Progenitor cell of endocrine pancreas (in vitro differentiated cells): Measurements from ENCODE around the gene HOXD12. TPM values are rescaled to one million over a fixed set of nuclear protein-coding genes. Genes with fewer than 3 reads are reported as not detected.
A peak's percentile ranks its signal among the peaks of the same experiment; 100 is the strongest.

Experiments used
- DNase-seq: peaks from one replicate; pipeline ENCODE4 v3.0.0; 2021; ENCODE audit warnings: low spot score; ENCODE audit not compliant: unreplicated experiment
- H3K27ac Mint-ChIP-seq: 2 replicates; pipeline ENCODE4 v1.8.0; 2021; ENCODE audit warnings: mild to moderate bottlenecking, moderate library complexity, mixed read lengths
- H3K27me3 Mint-ChIP-seq: 2 replicates; pipeline ENCODE4 v1.8.0; 2021; ENCODE audit warnings: mixed read lengths
- H3K36me3 Mint-ChIP-seq: 2 replicates; pipeline ENCODE4 v1.8.0; 2022; ENCODE audit warnings: mixed read lengths; ENCODE audit not compliant: insufficient read depth
- H3K4me1 Mint-ChIP-seq: 2 replicates; pipeline ENCODE4 v1.8.0; 2021; ENCODE audit warnings: low read depth, mixed read lengths
- H3K4me3 Mint-ChIP-seq: 2 replicates; pipeline ENCODE4 v1.8.0; 2021; ENCODE audit warnings: low read depth, mild to moderate bottlenecking, moderate library complexity, mixed read lengths
- H3K9me3 Mint-ChIP-seq: 2 replicates; pipeline ENCODE4 v1.8.0; 2021; ENCODE audit warnings: low read depth, mixed read lengths
- CTCF ChIP-seq: fragments of 200-600 bp; sonication (generic); IDR thresholded peaks from one replicate; pipeline ENCODE4 v1.5.0; 2021; ENCODE audit warnings: antibody characterized with exemption, mild to moderate bottlenecking; ENCODE audit not compliant: unreplicated experiment
- total RNA-seq: library from RNA; stranded (reverse); gene quantifications from 2 replicates; pipeline ENCODE4 v1.2.1, GENCODE V29; 2021

Gene HOXD12
- total RNA-seq, 1 donor from 2014 or later = not detected

DNA sequence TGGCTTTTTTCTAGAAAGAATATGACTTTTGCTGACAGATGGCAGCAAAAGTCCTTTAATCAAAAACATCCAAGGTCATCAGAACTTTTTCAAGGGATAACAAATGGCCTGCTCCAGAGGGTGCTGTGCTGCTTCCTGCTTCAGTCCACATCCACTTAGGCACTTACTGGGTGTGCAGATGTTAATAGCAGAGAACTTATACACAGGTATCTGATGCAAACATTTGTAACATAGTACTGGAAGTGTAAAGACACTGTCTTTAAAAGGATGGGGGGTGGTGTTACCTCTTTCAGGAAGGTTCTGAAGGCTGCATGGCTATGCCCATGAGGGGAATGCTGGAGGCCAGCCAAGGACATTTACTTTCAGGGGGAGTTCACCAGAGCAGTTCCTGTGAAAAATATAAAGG, 35.4 kb downstream of the HOXD12 start:
- no peaks in the 10 kb centered on the region for H3K36me3 Mint-ChIP-seq
- no peaks in the 10 kb centered on the region for H3K9me3 Mint-ChIP-seq
- no peaks in the 10 kb centered on the region for H3K4me1 Mint-ChIP-seq
- H3K27me3 Mint-ChIP-seq = peaks cover 94% of the 10 kb centered on the region
- TF ChIP-seq CTCF = no peak
- DNase-seq = no peak
- H3K27ac Mint-ChIP-seq = no peak overlapping the region
- H3K4me3 Mint-ChIP-seq = no peak overlapping the region

DNA sequence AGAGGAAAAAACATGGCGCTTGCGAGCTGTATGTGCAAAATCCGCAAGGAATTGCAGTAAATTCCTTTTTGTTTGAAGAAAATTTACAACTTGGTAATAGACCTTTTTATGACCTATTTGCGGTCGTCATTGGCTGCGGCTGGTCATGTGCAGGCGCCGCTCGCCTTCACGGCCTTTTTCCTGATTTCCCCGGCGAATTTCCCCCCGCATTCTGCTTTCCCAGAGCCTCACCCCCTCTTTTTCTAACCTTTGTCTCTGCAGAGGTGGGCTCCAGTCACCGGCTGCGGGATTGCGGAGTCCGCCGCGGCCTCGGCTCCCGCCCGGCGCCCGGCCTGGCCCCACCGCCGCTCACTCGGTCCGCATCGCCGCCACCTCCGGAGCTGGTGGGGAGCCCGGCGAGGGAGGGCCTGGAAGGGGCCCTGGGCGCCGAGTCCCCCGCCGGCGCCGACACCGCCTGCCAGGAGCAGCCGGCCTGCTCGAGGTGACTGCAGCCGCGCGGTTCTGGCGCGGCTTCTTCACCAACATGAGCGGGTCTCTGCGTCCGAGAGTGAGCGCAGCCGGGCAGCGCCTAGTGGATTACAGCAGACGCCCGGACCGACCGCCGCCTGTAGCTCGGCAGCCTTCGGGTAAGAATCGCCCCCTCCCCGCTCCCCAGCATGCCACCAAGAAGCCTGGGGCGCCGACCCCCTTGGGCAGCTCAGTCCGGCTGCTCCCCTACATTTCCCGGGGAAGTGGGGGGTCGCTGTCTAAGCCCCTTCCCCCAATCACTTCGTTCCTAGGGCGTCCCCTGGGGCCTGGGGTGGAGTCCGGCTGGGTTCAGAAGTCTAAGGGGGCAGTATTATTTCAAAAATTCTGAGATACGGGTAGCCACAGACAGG, 37.0 kb downstream of the HOXD12 start:
- Mint-ChIP-seq H3K4me3 (peak overlapping the region; percentile 61), H3K9me3 (no peaks in the 10 kb centered on the region)
- TF ChIP-seq CTCF = no peak

GRCh38 chr2:176137252-176137580, 37.6 kb downstream of the HOXD12 start:
- Mint-ChIP-seq H3K4me3 (no peak overlapping the region), H3K27me3 (peaks cover 95% of the 10 kb centered on the region), H3K27ac (no peak overlapping the region), H3K36me3 (no peaks in the 10 kb centered on the region), H3K4me1 (no peaks in the 10 kb centered on the region), H3K9me3 (no peaks in the 10 kb centered on the region)
- TF ChIP-seq CTCF = no peak
- no peak for DNase-seq

More for the DNA sequence above, 37.0 kb downstream of the HOXD12 start:
- peaks cover 95% of the 10 kb centered on the region for H3K27me3 Mint-ChIP-seq
- no peak for DNase-seq
- no peaks in the 10 kb centered on the region for H3K36me3 Mint-ChIP-seq
- no peak overlapping the region for H3K27ac Mint-ChIP-seq
- no peaks in the 10 kb centered on the region for H3K4me1 Mint-ChIP-seq

GRCh38 chr2:176137906-176138305, 38.3 kb downstream of the HOXD12 start:
- Mint-ChIP-seq H3K36me3 (no peaks in the 10 kb centered on the region), H3K9me3 (no peaks in the 10 kb centered on the region)

DNA sequence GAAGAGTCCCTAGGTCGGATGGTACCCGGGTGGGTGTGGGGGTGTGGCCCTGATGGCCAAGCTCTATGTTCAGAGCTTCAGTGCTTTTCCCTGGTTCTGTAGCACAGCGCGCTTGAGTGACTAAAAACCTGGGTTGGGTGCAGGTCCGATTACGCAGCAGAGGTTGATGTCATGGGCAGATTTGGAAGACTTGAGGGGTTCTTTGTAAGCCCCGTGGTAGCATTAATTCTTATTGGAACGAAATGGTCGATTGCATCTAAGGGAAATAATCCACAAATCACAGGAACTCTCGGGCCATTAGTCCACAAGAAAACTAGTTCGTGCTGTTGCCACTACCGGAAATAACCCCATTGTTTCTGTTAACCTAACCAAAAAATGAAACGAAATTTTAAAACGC, 38.9 kb downstream of the HOXD12 start:
- TF ChIP-seq CTCF = no peak
- Mint-ChIP-seq H3K4me3 (no peak overlapping the region), H3K27ac (no peak overlapping the region), H3K4me1 (no peaks in the 10 kb centered on the region), H3K36me3 (no peaks in the 10 kb centered on the region), H3K27me3 (peaks cover 95% of the 10 kb centered on the region), H3K9me3 (no peaks in the 10 kb centered on the region)
- no peak for DNase-seq

More at GRCh38 chr2:176137906-176138305, 38.3 kb downstream of the HOXD12 start:
- no peak for TF ChIP-seq CTCF
- no peaks in the 10 kb centered on the region for H3K4me1 Mint-ChIP-seq
- peaks cover 95% of the 10 kb centered on the region for H3K27me3 Mint-ChIP-seq
- DNase-seq = no peak
- no peak overlapping the region for H3K4me3 Mint-ChIP-seq
- no peak overlapping the region for H3K27ac Mint-ChIP-seq
